ENCODE measurements around the gene KCP.
A peak's percentile ranks its signal among the peaks of the same experiment; 100 is the strongest.

KCP gene

GRCh38 chr7:128874140-128875031 lies 36.1 kb downstream of the KCP start:
- no peak for DNase-seq (ENCODE audit: low spot score)

DNA sequence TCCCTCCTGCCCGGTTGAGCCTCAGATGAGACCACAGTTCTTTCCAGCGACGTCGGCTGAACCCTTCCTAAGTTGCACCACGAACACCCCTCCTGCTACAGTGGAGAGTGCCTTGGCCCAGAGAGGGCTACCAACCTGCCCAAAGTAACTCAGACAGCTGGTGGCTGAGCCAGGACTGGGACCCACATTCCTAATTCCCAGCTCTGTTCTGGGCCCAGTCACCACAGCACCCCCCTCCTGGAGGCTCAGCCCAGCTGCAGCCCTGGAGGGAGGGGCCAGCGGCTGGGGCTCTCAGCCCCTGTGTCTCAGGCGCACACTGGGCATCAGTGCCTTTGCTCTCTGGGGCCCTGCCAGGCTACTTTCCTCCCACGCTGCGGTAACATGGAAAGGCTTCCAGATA lies 37.3 kb downstream of the KCP start:
- DNase-seq (ENCODE audit: low spot score) = no peak

- DNase-seq (ENCODE audit: low spot score) = no peak
These were observed 38.1 kb downstream of the KCP start for GRCh38 chr7:128872394-128872824.

DNA sequence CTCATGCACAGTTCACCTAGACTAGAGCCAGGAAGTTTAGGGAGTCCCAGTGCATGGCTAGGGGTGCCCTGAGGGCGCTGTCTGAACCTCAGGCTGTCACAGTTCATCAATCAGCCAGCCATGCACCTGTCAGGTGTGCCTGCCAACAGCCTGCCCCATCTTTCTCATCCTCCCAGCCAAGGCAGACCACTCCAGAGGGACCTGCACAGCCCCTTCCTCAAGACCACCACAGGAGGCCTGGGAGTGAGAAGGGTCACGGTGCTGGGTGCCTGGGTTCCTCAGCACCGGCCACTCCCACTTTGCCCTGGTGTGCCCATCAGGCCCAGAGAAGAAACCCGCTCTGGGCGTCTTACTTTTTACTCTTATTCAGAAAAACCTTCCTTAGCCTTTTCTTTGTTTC lies 39.5 kb downstream of the KCP start:
- DNase-seq (ENCODE audit: low spot score) = no peak

DNA sequence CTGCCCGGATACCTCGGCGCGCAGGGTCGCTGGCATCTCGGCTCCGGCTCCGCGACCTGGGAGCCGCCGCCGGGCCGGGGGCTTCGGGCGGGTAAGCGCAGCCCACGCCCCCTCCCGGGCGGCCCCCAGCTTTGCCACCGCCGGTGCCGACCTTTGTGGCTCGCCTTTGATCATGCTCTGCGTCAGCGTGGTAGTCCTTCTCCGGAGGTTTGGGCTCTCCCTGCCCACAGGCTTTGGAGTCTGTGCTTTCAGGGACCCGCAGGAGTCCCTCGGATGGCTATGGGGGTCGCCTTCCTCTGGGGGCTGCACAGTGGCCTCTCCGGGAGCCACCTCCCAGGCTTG lies 40.6 kb downstream of the KCP start:
- DNase-seq (ENCODE audit: low spot score) = peak; percentile 68

DNA sequence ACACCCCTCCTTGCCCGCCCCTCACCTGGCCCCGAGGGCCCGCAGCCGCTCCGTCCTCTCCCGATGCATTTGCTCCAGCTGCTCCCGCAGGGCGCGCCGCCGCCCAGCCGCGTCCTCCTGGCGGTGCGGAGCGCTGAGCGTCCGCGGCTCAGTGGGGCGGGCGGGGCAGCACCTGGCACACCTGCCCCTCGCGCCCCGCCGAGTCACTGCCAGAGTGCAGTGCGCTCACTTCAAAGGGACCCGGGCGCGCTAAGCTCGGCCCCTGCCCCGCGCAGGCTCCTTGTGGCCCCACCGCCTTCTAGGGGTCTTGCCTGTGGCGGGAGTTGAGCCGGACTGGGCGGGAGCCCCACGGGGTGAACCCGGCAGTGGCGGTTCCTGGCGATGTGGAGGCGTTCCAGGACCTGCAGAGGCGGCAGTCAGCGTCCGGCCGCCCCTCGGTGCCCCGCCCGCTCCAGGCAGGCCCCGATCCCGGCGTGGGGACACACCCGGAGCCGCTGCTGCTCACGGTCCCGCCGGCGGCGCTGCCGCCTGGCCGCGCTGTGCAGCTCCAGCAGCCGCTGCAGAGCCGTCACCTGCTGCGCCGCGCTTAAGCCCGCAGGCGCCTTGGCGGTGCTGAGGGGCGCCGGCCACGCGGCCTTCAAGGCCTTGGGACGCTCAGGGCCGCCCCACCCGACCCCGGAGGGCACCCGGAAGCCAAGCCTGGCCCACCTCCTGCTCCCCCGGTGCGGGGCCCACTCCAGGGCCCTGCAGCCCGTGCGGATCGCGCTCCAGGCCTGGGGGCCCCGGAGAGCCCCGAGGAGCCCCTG lies 41.2 kb downstream of the KCP start:
- DNase-seq (ENCODE audit: low spot score) = peak; percentile 81

- no peak for DNase-seq (ENCODE audit: low spot score)
These were observed 41.8 kb downstream of the KCP start for GRCh38 chr7:128868624-128869137.

DNA sequence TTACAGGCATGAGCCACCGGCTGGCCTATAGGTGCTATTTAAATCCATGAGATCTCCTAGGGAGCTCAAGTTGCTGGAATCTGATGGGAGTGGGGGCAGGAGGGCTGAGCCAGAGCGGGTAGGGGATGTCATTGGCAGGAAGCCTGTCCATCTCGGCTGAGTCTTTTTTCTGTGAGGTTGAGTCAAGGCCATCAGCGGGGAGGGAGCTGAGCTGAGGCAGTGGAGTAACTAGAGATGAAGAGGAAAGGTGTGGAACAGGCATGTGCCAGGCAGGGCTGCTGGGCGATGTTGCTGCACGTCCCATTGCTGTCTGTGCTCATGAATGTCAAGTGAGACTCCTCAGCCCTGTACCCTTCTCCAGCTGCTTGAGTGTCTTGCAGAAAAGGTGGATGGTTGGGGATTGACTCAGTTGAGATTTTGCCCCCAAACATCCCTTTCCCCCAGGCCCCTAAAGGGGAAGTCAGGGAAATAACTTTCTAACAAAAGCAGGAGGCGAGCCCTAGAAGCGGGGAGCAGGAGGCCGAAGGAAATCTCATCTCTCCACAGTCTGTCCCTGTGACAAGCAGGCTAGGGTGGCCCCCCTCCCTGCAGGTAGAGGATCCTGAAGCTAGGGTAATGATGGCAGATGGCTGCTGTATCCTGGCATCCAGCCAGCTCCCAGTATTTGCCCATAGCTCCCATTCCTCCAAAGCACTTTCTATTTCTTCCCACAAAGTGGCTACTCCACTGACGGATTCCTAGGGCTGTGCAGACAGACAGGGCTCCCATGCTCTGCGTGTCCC lies 42.5 kb downstream of the KCP start:
- DNase-seq (ENCODE audit: low spot score) = no peak

- no peak for DNase-seq (ENCODE audit: low spot score)
These were observed 43.3 kb downstream of the KCP start for GRCh38 chr7:128867241-128867640.

DNA sequence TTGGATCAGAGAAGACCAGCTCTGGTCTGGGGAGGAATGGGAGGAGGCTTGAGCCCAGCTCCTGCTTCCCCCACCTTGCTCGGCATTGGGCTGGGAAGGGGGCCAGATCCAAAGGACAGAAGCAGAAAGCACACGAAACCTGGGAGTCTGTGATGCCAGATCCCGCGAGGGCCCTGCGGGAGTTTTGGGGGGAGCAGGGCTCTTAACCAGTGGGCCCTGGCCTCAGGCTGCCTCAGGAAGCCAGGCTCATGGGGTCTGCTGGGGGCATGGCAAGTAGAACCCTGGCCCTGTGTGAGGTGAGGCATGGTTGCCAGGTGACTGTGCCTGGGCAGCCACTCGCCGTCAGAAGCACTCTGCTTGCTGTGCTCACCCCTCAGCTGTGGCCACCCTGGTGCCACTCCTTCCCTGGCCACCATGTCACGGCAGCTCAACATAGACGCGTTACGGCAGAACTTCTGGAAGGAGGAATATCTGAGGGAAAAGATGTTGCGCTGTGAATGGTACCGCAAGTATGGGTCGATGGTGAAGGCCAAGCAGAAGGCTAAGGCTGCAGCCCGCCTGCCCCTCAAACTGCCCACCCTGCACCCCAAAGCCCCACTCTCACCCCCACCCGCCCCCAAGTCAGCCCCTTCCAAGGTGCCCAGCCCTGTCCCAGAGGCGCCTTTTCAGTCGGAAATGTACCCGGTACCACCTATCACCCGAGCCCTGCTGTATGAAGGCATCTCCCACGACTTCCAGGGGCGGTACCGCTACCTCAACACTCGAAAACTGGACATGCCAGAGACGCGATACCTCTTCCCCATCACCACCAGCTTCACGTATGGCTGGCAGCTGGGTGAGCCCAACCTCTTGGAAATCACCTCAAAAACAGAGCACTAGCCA lies 44.3 kb downstream of the KCP start:
- DNase-seq (ENCODE audit: low spot score) = no peak

DNA sequence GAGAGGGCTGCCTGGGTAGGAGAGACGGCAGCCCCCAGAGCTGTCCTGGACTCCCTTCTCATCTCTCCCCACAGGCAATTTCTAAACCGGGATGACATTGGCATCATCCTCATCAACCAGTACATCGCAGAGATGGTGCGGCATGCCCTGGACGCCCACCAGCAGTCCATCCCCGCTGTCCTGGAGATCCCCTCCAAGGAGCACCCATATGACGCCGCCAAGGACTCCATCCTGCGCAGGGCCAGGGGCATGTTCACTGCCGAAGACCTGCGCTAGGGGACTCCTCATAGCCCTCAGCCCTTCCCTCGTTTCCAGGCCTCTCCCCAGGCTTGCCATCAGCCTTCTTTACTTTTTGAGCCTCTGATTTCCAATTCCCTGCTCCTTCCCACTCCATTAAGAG lies 45.2 kb downstream of the KCP start:
- no peak for DNase-seq (ENCODE audit: low spot score)

GRCh38 chr7:128863433-128863989 lies 47.0 kb downstream of the KCP start:
- DNase-seq (ENCODE audit: low spot score) = no peak

DNA sequence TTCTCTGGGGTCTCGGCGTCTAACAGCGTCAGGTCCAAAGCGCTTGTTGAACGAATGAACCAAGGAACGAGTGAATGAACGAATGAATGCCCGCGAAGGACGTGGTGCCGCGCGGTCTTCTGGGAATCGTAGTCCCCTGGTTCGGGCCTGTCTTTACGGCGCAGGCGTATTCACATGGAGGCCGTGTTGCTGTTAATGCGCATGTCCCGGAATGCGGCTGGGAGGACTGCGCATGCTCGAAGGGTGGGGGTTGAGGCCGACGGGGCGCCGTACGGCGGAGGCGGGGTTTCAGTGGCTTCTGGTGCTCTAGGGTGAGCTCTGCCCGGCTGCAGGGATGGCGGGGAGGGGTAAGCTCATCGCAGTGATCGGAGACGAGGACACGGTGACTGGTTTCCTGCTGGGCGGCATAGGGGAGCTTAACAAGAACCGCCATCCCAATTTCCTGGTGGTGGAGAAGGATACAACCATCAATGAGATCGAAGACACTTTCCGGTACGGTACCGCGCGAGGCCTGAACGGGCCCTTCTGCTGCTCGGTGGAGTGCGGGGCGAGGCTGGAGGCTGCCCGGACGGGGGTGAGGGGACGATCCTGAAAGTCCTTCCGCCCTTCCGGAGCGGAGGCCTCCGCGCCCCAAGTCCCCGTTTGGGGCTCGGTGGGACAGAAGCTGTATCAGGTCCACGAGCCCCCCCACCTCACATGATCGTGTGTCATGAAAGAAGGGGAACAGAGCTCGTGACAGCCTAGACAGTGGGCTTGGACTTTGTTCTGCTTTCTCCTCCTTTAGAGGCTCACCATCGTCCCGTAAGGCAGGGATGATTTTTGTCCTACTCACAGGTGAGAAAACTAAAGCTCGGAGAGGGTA lies 47.7 kb downstream of the KCP start, which contains the start of gene ATP6V1F:
Gene ATP6V1F (plus strand): TSS at position 286 of the 862 bp plus-strand sequence. CDS start 49 bp downstream, at position 335.
- DNase-seq (ENCODE audit: low spot score) = peak; percentile 100

GRCh38 chr7:128861957-128862570 lies 48.4 kb downstream of the KCP start:
- DNase-seq (ENCODE audit: low spot score) = no peak

GRCh38 chr7:128860158-128861073 lies 50.1 kb downstream of the KCP start:
- DNase-seq (ENCODE audit: low spot score) = no peak

GRCh38 chr7:128859232-128860157 lies 51.0 kb downstream of the KCP start:
- DNase-seq (ENCODE audit: low spot score) = no peak

All from ecto neural progenitor cell (in vitro differentiated cells).